ENCODE measurements around the gene SFT2D3. TPM values are rescaled to one million over a fixed set of nuclear protein-coding genes. Genes with fewer than 3 reads are reported as not detected.

Gene SFT2D3
- total RNA-seq, 1 experiment from 2014 or later, result 4.7 TPM

- Mint-ChIP-seq H3K4me3 (no peak overlapping the region), H3K27ac (peak overlapping the region in 1 of 3 experiments; percentile 54; a peak in 1 of 7 replicates), H3K4me1 (no peaks in the 10 kb centered on the region), H3K9me3 (no peaks in the 10 kb centered on the region), H3K36me3 (ENCODE audit: insufficient read depth in 1 of 3, low read depth in 3 of 3) (peaks cover 2 to 28% (median 28%) of the 10 kb centered on the region in 3 experiments; a peak in 5 of 7 replicates), H3K27me3 (ENCODE audit: low read depth) (no peaks in the 10 kb centered on the region)
- no peak for TF ChIP-seq CTCF (conservative IDR thresholded peaks at IDR 0.05)
- Histone ChIP-seq H4K91ac (ENCODE audit: insufficient read length, low read depth, low read length) (no peak overlapping the region), H4K5ac (ENCODE audit: insufficient read length, low read depth, low read length) (no peak overlapping the region), H2BK20ac (ENCODE audit: low read depth, low read length, poor library complexity, severe bottlenecking) (no peak overlapping the region), H3K23me2 (ENCODE audit: insufficient read length, low read depth, low read length, poor library complexity, severe bottlenecking) (no peaks in the 10 kb centered on the region), H3K79me1 (ENCODE audit: insufficient read depth, low read depth, low read length, poor library complexity, severe bottlenecking) (no peaks in the 10 kb centered on the region), H2BK15ac (ENCODE audit: low read depth, low read length) (no peak overlapping the region), H3K27ac (ENCODE audit: insufficient read length, low read depth, low read length) (no peak overlapping the region), H3K9ac (ENCODE audit: extremely low read depth, insufficient read length, low read length) (no peak overlapping the region), H3K56ac (ENCODE audit: insufficient read length, low read depth, low read length) (no peak overlapping the region), H3K4me1 (ENCODE audit: insufficient read depth, low read length) (no peaks in the 10 kb centered on the region), H2BK120ac (ENCODE audit: low read depth, low read length, poor library complexity, severe bottlenecking) (no peak overlapping the region), H4K20me1 (ENCODE audit: control insufficient read depth, insufficient read depth, insufficient read length) (no peaks in the 10 kb centered on the region), H3K14ac (ENCODE audit: insufficient read depth, low read length) (no peak overlapping the region), H3K18ac (ENCODE audit: insufficient read length, low read depth, low read length) (no peak overlapping the region), H3K79me2 (ENCODE audit: insufficient read depth, low read length) (no peaks in the 10 kb centered on the region), H3K27me3 (ENCODE audit: insufficient read depth, low read length) (no peaks in the 10 kb centered on the region), H2AK5ac (ENCODE audit: insufficient read length, low read length) (no peak overlapping the region), H3K23ac (ENCODE audit: insufficient read length, low read depth, low read length) (no peak overlapping the region), H3K4ac (ENCODE audit: low read depth, low read length) (no peak overlapping the region), H4K8ac (replicated peaks; ENCODE audit: insufficient read length, low read depth, low read length) (no peak overlapping the region), H2BK12ac (ENCODE audit: insufficient read length, low read depth, low read length) (no peak overlapping the region), H2BK5ac (ENCODE audit: insufficient read length, low read length) (no peak overlapping the region), H3K4me2 (ENCODE audit: insufficient read depth, insufficient read length, low read length) (no peak overlapping the region), H3K9me3 (ENCODE audit: control insufficient read depth, low read depth, low read length) (no peaks in the 10 kb centered on the region), H3T11ph (ENCODE audit: low read length) (no peak overlapping the region), H2AFZ (ENCODE audit: low read length) (no peak overlapping the region)
- WGBS (ENCODE audit: extremely low coverage, insufficient read length, low lambda C conversion rate), result no CpG with 5 or more reads among the region's 1 CpG
- DNase-seq, result no peak
Measured at GRCh38 chr2:127737892-127738291, 36.6 kb downstream of the SFT2D3 start.

Data from H9 (cell line).